ENCODE data around the gene SORCS2.

SORCS2 gene

GRCh38 chr4:7614350-7614949, 422.1 kb downstream of the SORCS2 start:
- TF ChIP-seq, protein P1, sequence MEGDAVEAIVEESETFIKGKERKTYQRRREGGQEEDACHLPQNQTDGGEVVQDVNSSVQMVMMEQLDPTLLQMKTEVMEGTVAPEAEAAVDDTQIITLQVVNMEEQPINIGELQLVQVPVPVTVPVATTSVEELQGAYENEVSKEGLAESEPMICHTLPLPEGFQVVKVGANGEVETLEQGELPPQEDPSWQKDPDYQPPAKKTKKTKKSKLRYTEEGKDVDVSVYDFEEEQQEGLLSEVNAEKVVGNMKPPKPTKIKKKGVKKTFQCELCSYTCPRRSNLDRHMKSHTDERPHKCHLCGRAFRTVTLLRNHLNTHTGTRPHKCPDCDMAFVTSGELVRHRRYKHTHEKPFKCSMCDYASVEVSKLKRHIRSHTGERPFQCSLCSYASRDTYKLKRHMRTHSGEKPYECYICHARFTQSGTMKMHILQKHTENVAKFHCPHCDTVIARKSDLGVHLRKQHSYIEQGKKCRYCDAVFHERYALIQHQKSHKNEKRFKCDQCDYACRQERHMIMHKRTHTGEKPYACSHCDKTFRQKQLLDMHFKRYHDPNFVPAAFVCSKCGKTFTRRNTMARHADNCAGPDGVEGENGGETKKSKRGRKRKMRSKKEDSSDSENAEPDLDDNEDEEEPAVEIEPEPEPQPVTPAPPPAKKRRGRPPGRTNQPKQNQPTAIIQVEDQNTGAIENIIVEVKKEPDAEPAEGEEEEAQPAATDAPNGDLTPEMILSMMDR (IDR thresholded peaks at IDR 0.05; ENCODE audit: control insufficient read depth, insufficient read depth, low read depth, low read length, missing control alignments): no peak

DNA sequence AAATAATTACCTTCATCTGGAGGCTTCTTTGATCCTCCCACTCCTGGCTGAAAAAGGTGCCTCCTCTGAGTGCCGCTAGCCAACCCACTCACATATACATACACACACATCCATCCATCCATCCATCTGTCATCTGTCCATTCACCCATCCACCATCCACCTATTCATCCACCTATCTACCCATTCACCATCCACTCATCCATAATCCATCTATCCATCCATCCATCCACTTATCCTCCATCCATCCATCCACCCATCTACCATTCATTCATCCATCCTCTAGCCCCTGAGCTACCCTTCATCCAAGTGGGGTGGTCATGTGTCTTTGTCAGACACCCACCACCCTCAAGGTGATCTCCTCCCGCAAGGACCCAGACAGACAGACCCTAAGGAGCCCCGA, 423.9 kb downstream of the SORCS2 start:
- H3K4me3 ChIP-seq (ENCODE audit: control insufficient read depth, low read depth, low read length): no peak overlapping the region
- TF ChIP-seq, protein P1 (IDR thresholded peaks at IDR 0.05; ENCODE audit: control insufficient read depth, insufficient read depth, low read depth, low read length, missing control alignments): no peak
- no peak for DNase-seq (ENCODE audit: low read depth)

More at GRCh38 chr4:7614350-7614949, 422.1 kb downstream of the SORCS2 start:
- H3K4me3 ChIP-seq (ENCODE audit: control insufficient read depth, low read depth, low read length): no peak overlapping the region
- DNase-seq (ENCODE audit: low read depth): no peak

DNA sequence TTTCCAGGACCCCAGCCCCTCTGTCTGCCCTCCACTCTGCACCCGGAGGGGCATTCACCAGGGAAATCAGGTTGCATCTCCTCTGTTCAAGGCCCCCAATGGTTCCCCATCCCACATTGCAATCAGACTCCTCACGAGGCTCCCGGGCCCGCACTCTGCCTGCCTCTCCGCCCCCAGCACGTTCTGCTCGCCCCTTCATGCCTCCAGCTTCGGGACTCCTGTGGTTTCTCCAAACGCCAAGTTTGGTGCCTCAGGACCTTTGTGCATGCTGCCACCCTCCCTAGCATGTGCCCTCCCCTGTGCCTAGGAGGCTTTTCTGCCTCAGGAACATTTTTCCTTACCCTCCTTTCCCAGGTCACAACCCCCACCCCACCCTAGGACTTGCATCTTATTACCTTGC, 426.0 kb downstream of the SORCS2 start:
- DNase-seq (ENCODE audit: low read depth): no peak
- no peak overlapping the region for H3K4me3 ChIP-seq (ENCODE audit: control insufficient read depth, low read depth, low read length)
- TF ChIP-seq, protein P1 (IDR thresholded peaks at IDR 0.05; ENCODE audit: control insufficient read depth, insufficient read depth, low read depth, low read length, missing control alignments): no peak

DNA sequence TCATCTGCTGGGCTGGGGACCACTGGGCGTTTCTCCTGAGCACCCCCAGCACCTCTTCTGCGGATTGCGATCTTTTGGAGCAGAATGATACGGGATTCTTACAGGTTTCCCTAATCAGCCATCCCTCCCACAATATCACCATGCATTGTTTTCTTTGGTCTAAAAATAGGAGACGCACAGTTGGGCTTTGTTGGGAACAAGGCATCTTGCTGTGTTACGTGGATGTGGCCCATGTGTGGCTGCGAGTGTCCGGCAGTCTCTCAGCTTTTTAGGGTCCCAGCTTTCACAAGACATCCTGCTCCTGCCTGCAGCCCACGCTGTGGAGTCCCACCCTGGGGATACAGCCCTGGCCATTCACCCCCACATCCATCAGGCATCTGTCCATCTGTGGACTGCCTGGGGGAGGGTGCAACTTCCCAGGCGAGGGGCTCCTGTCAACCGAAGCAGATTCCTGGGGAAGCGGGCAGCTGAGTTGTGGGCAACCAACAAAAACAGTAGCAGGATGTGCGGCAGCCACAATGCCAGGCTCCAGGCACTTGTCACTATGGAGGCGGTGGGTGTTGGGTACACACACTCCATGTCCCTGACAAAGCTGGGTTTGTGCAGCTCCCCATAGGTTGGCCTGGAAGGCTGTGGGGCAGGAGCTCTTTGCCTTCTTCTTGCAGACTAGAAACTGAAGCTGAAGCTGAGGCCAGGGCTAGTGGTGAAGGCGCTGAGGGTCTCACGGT, 427.9 kb downstream of the SORCS2 start:
- DNase-seq (ENCODE audit: low read depth): no peak
- no peak overlapping the region for H3K4me3 ChIP-seq (ENCODE audit: control insufficient read depth, low read depth, low read length)
- TF ChIP-seq, protein P1 (IDR thresholded peaks at IDR 0.05; ENCODE audit: control insufficient read depth, insufficient read depth, low read depth, low read length, missing control alignments): no peak

- DNase-seq (ENCODE audit: low read depth): no peak
- TF ChIP-seq, protein P1 (IDR thresholded peaks at IDR 0.05; ENCODE audit: control insufficient read depth, insufficient read depth, low read depth, low read length, missing control alignments): no peak
These were observed 428.5 kb downstream of the SORCS2 start for GRCh38 chr4:7620814-7621176.

DNA sequence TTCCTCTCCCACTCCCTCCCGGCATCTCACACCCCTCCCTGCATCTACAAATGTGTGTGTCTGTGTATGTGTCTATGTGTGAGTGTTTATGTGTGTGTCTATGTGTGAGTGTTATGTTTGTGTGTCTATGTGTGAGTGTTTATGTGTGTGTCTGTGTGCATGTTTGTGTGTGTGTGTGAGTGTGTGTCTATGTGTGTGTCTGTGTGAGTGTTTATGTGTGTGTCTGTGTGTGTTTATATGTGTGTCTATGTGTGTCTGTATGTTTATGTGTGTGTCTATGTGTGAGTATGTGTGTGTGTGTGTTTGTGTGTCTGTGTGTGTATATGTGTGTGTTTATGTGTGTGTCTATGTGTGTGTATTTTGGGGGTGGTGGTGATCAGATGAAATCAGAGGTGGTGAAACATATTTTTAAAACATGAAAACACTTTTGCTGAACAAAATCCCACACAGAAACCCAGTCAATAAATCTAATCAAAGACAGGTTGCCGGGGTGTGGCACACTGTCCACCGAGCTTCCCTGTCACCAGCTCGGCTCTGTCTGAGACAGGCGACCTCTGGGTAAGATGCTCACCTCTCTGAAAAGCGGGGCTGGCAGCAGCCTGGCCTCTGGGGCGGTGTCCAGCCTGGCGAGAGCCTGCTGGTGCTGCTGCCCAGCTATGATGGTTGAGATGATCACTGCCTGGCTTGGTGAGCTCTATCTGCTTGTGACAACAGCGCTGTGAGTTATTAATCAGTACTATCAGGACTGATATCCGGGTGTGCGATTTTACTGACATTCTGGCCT, 429.1 kb downstream of the SORCS2 start:
- H3K4me3 ChIP-seq (ENCODE audit: control insufficient read depth, low read depth, low read length): no peak overlapping the region
- no peak for DNase-seq (ENCODE audit: low read depth)
- TF ChIP-seq, protein P1 (IDR thresholded peaks at IDR 0.05; ENCODE audit: control insufficient read depth, insufficient read depth, low read depth, low read length, missing control alignments): no peak

More at GRCh38 chr4:7620814-7621176, 428.5 kb downstream of the SORCS2 start:
- no peak overlapping the region for H3K4me3 ChIP-seq (ENCODE audit: control insufficient read depth, low read depth, low read length)
